ENCODE measurements around the gene C20orf202.
"Not testable (repeated sequence)": the region's sequence is repeated elsewhere in the genome, so short reads cannot be mapped to it uniquely, and the experiment has no call there.

The C20orf202 gene

GRCh38 chr20:1212023-1212422 is 8.8 kb downstream of the C20orf202 start:
- no peak for DNase-seq

GRCh38 chr20:1212607-1213396 is 9.5 kb downstream of the C20orf202 start:
- peak; percentile 51 for DNase-seq

- DNase-seq: no peak
These were observed 11.6 kb downstream of the C20orf202 start for GRCh38 chr20:1214838-1215261.

GRCh38 chr20:1215386-1216170 is 12.3 kb downstream of the C20orf202 start:
- DNase-seq: no peak

GRCh38 chr20:1216527-1217427 is 13.5 kb downstream of the C20orf202 start:
- DNase-seq: not testable (repeated sequence)

- not testable (repeated sequence) for DNase-seq
These were observed 19.5 kb downstream of the C20orf202 start for GRCh38 chr20:1222750-1223149.

GRCh38 chr20:1224205-1224890 is 21.1 kb downstream of the C20orf202 start:
- DNase-seq: no peak

- no peak for DNase-seq
These were observed 22.1 kb downstream of the C20orf202 start for GRCh38 chr20:1225263-1225782.

- no peak for DNase-seq
These were observed 22.8 kb downstream of the C20orf202 start, which contains the start of gene RAD21L1 for GRCh38 chr20:1225783-1226654. Gene RAD21L1, plus strand, starts transcription at chr20:1226044. Its CDS starts 2,410 bp downstream, at chr20:1228454.

GRCh38 chr20:1229541-1229940 is 26.3 kb downstream of the C20orf202 start:
- no peak for DNase-seq

- no peak for DNase-seq
These were observed 29.2 kb downstream of the C20orf202 start for GRCh38 chr20:1232286-1233111.

- no peak for DNase-seq
These were observed 37.3 kb downstream of the C20orf202 start for GRCh38 chr20:1240549-1240948.

- DNase-seq: no peak
These were observed 38.2 kb downstream of the C20orf202 start for GRCh38 chr20:1241456-1241855.

GRCh38 chr20:1242099-1242498 is 38.8 kb downstream of the C20orf202 start:
- no peak for DNase-seq

- DNase-seq: no peak
These were observed 39.3 kb downstream of the C20orf202 start for GRCh38 chr20:1242530-1242929.

- no peak for DNase-seq
These were observed 42.3 kb downstream of the C20orf202 start for GRCh38 chr20:1245578-1245977.

- no peak for DNase-seq
These were observed 44.4 kb downstream of the C20orf202 start for GRCh38 chr20:1247689-1248088.

- DNase-seq: not testable (repeated sequence)
These were observed 47.0 kb downstream of the C20orf202 start for GRCh38 chr20:1250282-1250681.

- DNase-seq: no peak
These were observed 49.2 kb downstream of the C20orf202 start for GRCh38 chr20:1252416-1252815.

GRCh38 chr20:1254254-1254653 is 51.0 kb downstream of the C20orf202 start:
- no peak for DNase-seq
